NCI-H2196 (cell line): ENCODE data around the gene RSF1.
"Not testable (repeated sequence)": the region's sequence is repeated elsewhere in the genome, so short reads cannot be mapped to it uniquely, and the experiment has no call there.

Experiments
- DNase-seq: peaks from one replicate; lab custom pipeline; 2025; ENCODE audit not compliant: unreplicated experiment; lab: John Stamatoyannopoulos, UW

The RSF1 gene

DNA sequence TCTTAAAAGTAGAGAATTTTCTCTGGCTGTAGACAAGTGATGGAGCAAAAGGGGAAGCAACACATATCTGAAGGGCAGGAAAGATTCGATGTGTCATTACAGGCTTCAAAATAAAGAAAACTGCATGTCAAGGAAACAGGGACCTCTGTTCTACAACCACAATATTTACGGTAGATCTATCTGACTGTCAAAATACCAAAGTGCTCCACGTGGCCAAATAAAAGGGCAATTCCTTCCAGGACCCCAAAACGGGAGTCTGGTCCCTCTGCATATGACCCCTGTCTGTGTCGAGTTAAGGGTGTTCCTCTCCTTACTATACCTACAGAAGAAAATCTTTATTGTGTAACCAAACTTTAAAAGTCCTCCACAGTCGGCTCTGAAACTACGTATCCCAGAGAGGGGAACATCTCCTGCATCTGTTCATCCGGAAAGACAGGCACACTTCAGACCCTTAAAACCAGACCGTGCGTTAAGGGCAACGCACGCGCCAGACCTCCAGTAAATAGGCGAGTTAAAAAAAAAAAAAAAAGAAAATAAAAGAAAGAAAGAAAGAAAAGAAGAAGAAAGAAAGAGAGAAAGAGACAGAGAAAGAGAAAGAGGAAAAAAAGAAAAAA is 183.7 kb downstream of the RSF1 start:
- DNase-seq: no peak

DNA sequence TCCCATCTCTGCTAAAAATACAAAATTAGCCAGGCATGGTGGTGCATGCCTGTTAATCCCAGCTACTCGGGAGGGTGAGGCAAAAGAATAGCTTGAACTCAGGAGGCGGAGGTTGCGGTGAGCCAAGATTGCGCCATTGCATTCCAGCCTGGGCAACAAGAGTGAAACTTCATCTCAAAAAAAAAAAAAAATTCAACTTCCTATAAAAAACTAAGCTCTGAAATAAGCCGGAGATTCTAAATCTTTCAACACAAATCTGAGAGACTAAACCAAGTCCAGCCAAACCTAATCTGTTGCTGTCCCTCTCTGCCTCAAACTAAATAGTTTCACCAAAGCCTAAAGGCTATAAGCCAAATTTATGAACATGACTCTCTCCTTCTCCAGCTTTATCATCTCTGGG is 186.6 kb downstream of the RSF1 start:
- DNase-seq: not testable (repeated sequence)

DNA sequence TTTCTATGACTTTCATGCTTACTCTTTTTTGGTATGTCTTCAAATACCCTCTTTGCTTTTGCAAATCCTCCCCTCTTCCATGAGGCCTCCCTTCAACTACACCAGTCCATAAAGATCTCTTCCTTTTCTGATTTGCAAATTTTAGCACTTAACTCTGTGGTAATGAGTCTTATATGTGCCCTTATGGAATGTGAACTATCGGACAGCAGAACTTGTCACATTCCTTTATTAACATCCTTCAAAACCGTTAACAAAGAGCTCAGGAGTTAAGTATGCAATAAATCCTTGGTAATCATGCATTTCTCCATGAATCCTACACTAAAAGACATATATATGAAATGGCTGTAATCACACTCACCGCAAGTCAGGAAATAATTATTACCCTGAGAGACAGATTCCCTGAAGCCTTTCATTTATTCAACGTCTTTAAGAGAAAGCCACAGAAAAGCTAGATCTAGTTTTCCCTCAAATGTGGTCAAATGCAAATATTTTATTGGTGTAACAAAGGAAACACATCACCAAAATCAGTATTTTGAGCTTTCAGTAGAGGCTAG is 190.3 kb downstream of the RSF1 start:
- no peak for DNase-seq

DNA sequence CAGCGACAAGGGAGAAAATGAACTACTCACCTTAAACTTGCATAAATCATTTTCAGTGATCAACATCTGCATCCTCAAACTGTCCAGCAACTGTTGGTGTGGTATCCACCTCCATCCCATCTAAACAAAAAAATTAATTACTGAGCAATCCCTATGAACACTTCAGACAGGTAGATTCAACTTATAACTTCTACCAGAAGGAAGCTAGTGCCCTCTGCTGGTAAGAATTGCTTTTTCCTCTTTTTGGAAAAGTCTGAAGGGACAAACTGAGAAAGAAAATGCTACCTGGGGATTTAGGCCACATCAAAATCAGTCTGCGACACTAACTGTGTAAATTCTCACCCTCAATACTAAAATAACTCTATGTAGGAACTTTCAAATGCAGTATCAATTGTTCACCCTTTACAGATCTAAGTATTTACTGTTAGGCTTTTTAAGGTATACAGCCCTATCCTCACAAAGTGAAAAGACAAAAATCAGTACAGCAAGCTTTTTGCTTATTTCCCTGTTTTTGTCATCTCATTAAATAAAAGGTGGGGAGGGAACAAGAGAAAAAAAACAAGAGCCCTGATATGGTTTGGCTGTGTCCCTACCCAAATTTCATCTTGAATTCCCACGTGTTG is 200.8 kb downstream of the RSF1 start:
- DNase-seq: peak; percentile 85

DNA sequence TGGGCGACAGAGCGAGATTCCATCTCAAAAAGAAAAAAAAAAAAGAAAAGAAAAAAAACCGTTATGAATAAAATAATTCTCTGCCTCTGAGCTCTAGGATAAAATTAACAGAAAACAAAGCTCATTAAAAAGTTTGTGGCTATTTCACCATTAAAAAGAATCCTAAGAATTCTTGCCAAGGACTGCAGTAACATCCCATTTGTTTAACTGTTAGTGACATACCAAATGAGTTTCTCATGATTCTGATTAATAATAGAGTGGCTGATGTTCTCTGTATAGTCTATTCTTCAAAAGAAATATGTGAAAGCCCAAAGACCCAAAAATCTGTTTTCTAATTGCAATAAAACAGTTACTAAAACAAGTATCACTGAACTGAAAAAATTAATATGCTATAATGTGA is 202.6 kb downstream of the RSF1 start:
- no peak for DNase-seq

DNA sequence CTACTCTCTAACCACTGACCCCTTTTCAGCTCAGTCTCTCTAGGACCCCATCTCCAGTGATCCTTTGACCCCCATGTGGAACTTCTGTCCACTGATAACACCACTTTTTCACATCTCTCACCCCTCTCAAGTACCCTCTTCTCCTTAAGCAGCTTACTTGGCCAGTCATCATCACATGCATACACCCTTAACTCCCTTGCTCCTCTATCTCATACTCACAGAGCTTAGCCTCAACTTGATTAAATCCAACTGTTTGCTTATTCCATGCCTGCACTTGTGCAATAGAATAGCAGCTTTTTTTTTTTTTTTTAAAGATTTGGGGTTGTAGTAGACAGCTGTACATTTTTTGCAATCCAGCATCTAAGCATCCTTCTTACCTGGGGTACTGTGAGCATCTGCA is 208.6 kb downstream of the RSF1 start:
- no peak for DNase-seq
